GM19372 (cell line): ENCODE measurements around the gene PTPRCAP.

Experiments used
- ATAC-seq: cut with Tn5 transposase; IDR thresholded peaks from one replicate; pipeline ENCODE4 v1.9.1; 2021; ENCODE audit warnings: mild to moderate bottlenecking, low read depth, moderate library complexity; ENCODE audit not compliant: unreplicated experiment

Gene PTPRCAP

GRCh38 chr11:67400251-67400941 lies 37.1 kb downstream of the PTPRCAP start:
- ATAC-seq, result no peak

DNA sequence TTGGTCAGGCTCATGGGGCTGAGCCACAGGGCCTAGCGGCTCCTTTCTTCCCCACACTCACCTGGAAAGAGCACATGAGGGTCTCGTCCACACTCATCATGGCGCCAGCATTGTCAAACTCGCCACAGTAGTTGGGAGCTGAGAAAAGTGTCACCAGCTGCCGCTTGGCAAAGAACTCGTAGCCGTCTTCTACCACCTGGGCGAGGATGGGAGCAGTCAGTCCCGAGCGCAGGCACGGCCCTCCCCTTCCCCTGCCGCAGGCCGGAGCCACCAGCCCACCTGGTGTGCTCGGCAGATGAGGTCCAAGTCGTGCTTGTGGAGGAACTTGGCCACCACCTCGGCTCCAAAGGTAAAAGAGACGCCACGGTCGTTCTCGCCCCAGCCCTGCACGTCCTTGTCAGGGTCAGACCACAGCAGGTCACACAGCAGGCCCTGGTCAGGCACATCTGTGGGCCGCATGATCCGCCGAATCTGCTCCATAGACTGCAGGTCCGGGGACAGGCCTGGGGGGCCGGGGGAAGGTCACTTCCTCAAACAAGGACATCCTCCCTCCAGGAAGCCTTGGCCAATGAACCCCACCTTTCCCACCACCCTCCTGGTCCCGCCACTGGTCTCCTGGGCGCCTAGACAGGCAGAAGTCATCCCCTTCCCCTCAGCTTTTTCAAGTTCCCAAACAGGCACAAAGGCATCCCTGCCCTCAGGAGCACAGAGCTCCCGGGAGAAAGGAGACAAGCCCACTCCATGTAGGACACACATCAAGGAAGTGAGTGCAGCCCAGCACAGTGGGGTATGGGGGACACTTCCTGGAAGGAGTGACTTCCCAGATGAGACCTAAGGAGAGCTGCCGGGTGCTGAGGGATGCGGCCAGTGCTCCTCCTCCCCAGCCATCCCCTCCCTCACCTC lies 38.6 kb downstream of the PTPRCAP start:
- no peak for ATAC-seq

DNA sequence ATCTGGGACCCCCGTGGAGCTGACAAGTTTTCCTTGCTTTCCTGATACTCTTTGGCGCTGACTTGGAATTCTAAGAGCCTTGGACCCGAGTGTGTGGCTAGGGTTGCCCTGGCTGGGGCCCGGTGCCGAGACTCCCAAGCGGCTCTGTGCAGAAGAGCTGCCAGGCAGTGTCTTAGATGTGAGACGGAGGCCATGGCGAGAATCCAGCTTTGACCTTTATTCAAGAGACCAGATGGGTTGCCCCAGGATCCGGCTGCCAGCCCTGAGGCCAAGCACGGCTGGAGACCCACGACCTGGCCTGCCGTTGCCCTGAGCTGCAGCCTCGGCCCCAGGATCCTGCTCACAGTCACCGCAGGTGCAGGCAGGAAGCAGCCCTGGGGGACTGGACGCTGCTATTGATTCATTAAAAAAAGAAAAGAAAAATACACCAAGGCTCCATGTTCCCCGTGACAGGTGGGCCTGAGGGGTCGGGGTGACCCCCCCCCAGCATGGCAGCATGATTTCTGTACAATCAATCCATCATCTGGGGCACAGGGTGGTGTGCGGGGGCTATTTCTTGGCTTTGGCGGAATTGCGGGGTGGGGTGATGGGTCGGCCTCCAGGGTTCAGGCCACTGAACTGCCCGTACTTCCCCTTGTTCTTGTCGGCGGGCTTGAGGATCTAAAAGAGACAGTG lies 39.4 kb downstream of the PTPRCAP start:
- ATAC-seq, result no peak

DNA sequence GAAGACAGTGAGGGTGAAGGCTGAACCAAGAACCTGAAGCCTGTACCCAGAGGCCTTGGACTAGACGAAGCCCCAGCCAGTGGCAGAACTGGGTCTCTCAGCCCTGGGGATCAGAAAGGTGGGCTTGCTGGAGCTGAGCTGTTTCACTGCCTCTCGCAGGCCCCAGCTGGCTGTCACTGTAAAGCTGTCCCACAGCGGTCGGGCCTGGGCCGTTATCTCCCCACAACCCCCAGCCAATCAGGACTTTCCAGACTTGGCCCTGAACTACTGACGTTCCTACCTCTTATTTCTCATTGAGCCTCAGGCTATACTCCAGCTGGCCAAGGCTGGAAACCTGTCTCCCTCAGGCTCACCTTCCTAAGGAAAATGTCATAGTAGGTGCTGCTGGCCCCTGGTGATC lies 39.9 kb downstream of the PTPRCAP start:
- ATAC-seq, result no peak

- ATAC-seq, result no peak
These were observed 40.7 kb downstream of the PTPRCAP start for GRCh38 chr11:67396587-67397389.

DNA sequence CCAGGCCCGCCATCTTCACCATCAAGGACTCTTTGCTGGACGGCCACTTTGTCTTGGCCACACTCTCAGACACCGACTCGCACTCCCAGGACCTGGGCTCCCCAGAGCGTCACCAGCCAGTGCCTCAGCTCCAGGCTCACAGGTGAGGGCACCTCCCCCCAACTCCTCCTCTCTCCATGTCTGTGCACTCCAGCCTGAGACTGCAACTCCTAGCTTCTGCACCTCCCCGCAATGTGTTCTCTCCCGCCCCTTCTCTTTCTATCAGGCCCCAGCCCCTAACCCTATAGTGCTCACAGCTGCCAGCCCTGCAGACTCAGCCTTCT lies 41.3 kb downstream of the PTPRCAP start:
- ATAC-seq, result no peak

- ATAC-seq, result no peak
These were observed 41.8 kb downstream of the PTPRCAP start for GRCh38 chr11:67395555-67396258.

GRCh38 chr11:67393990-67394389 lies 43.5 kb downstream of the PTPRCAP start:
- no peak for ATAC-seq

GRCh38 chr11:67393437-67393836 lies 44.0 kb downstream of the PTPRCAP start:
- ATAC-seq, result no peak

GRCh38 chr11:67392183-67392715 lies 45.2 kb downstream of the PTPRCAP start:
- ATAC-seq, result peak; percentile 12

GRCh38 chr11:67391304-67392182 lies 45.9 kb downstream of the PTPRCAP start, which contains the start of gene RAD9A:
TSS of gene RAD9A (plus strand) at chr11:67391986. CDS start at chr11:67392045, 59 bp downstream.
- peak; percentile 67 for ATAC-seq

DNA sequence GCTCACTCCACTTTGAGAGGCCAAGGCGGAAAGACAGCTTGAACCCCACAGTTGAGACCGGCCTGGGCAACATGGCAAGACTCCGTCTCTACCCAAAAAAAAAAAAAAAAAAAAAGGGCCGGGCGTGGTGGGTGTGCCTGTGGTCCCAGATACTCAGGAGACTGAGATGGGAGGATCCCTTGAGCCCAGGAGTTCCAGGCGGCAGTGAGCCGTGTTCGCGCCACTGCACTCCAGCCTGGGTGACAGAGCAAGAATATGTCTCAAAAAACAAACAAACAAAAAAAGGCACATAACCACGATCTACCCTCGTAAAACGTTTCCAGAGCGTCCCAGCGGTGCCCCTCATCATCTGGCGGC lies 46.6 kb downstream of the PTPRCAP start:
- ATAC-seq, result no peak

DNA sequence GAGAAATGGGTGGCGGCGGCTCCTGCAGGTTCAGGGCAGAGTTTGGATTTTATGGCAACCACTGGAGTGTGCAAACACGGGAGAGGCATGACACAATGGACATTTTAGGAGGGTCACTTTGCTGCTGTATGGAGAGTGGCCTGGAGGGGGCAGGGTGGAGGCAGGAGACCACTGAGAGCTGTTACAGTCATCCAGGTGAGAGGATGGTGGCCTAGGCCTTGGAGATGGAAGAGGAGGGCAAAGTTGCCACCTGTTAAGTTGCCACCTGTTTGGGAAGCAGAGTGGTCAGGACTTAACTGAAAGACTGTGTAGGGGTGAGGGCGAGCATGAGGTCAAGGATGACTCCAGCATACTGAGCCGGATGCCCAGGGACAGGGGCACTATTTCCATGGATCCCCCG lies 48.0 kb downstream of the PTPRCAP start:
- ATAC-seq, result no peak

DNA sequence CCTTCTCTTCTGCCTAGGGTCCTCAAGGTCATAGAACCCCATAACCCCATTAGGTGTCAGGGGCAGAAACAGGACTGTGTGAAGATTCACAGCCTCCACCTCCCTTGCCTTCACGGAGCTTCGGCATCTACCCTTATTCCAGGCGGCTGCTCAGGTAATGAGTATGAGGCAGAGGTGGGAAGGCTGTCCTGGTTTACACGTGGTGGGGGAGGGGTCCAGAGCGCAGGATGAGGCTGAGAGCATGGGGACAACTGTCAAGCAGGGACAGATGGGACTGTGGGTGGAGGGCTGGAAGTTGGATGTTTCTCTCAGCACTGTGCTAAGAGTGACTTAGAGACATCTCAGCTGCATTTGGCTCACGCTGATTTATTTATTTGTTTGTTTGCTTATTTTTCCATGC lies 50.0 kb downstream of the PTPRCAP start:
- no peak for ATAC-seq

GRCh38 chr11:67387069-67387468 lies 50.4 kb downstream of the PTPRCAP start:
- no peak for ATAC-seq
